Mucosa of descending colon (tissue), 3 donors: ENCODE measurements around the gene LRRC4. TPM values are rescaled to one million over a fixed set of nuclear protein-coding genes. Genes with fewer than 3 reads are reported as not detected.

Experiments
- ATAC-seq: fragments of 200-7000 bp; cut with Tn5 transposase; one replicate; pipeline ENCODE4 v1.9.1; 2020; ENCODE audit warnings: mild to moderate bottlenecking, moderate library complexity
- DNase-seq, 3 donors: peaks; one replicate each; pipeline ENCODE4 v3.0.0-alpha.2; 2020
- H3K36me3 ChIP-seq: fragments of 200-600 bp; one replicate; pipeline ENCODE4 v1.8.0; 2021; ENCODE audit warnings: low read depth, mild to moderate bottlenecking
- H3K4me1 ChIP-seq: fragments of 200-600 bp; one replicate; pipeline ENCODE4 v1.8.0; 2021; ENCODE audit warnings: low read depth, mild to moderate bottlenecking
- H3K4me3 ChIP-seq: fragments of 200-600 bp; one replicate; pipeline ENCODE4 v1.8.0; 2021; ENCODE audit warnings: mild to moderate bottlenecking
- H3K9me3 ChIP-seq: fragments of 200-600 bp; one replicate; pipeline ENCODE4 v1.8.0; 2021; ENCODE audit warnings: mild to moderate bottlenecking
- CTCF ChIP-seq: fragments of 200-600 bp; IDR thresholded peaks from one replicate; pipeline ENCODE4 v1.8.0; 2022; ENCODE audit warnings: antibody characterized with exemption, mild to moderate bottlenecking
- intact Hi-C, 2 donors: fragments of 100-400 bp; cut with DNase I in 1 of 2; cut with micrococcal nuclease in 1 of 2; formaldehyde crosslinking; loops; one replicate each; pipeline versions ENCODE4 v1.11.0 to v1.11.1; 2022; cut with DNase I, micrococcal nuclease
- total RNA-seq, 3 donors: library from RNA; stranded (reverse); fragmentation: NEBNext Ultra II Directional in 2 of 3; extraction: Animal tissue kit (Norgen Biotek cat#: 25700) in 2 of 3; gene quantifications; one replicate each; pipeline versions ENCODE4 v1.2.1 to v1.2.4, GENCODE V29; 2021 to 2023
- donor health status: DM: no; HTN: no; CAD: no; lungs with moderate emphysema.
- donor health status: DM: no; HTN: no; CAD: no.
- donor health status: DM: no; HTN: yes; CAD: no.

Gene LRRC4
- total RNA-seq, 3 donors from 2014 or later: 0.26 to 7.6 (median 1.1) TPM

DNA sequence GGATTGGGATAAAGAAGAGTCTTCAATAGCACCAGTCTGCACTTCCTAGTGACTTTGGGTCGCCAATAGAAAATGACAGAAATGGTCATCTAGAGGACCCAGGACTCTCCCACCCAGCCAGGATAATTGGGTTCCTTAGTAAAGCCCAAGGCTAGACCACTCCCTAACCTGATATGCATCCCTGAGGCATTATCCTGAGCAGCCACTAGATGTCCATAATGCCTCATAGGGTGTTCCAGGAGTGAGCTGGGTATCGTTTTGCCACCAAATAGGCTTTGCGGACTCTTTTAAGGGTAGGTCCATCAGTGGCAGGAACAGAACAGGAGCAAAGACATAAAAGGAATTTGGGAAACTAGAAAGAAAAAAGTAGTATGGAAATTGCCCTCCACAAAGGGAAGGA is 4.5 kb upstream of the LRRC4 start:
- no peak for DNase-seq
- Histone ChIP-seq H3K4me1 (no peaks in the 10 kb centered on the region), H3K36me3 (no peaks in the 10 kb centered on the region), H3K9me3 (no peaks in the 10 kb centered on the region), H3K4me3 (no peak overlapping the region)
- intact Hi-C loops: no loop called here
- no peak for ATAC-seq
- no peak for TF ChIP-seq CTCF

DNA sequence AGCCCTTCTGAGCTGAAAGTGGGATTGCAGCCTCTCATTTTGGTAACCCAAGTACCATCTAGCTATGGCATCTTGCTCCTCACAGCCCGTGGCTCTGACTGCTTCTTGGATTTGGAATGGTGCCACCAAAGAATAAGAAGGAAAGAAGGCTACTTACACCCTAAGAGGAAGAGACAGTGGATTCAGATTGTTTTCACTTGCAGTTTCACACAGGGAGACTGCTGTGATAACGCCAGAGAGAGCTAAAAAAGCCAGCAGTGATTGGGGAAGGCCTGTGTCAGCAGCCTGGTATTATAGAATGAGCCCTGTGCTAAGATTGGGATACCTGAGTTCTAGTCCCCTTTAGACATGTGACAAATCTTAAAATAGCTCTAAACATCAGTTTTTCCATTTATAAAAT is 3.6 kb upstream of the LRRC4 start:
- DNase-seq (no peak), ATAC-seq (no peak)
- intact Hi-C loops: no loop called here
- Histone ChIP-seq H3K4me1 (peaks cover 4% of the 10 kb centered on the region), H3K4me3 (no peak overlapping the region), H3K36me3 (no peaks in the 10 kb centered on the region), H3K9me3 (no peaks in the 10 kb centered on the region)
- no peak for TF ChIP-seq CTCF

GRCh38 chr7:128033246-128033645 is 2.0 kb upstream of the LRRC4 start:
- Histone ChIP-seq H3K4me3 (no peak overlapping the region), H3K36me3 (no peaks in the 10 kb centered on the region), H3K4me1 (peaks cover 4% of the 10 kb centered on the region), H3K9me3 (no peaks in the 10 kb centered on the region)
- intact Hi-C loops: no loop called here
- no peak for ATAC-seq
- no peak for TF ChIP-seq CTCF
- DNase-seq: no peak

DNA sequence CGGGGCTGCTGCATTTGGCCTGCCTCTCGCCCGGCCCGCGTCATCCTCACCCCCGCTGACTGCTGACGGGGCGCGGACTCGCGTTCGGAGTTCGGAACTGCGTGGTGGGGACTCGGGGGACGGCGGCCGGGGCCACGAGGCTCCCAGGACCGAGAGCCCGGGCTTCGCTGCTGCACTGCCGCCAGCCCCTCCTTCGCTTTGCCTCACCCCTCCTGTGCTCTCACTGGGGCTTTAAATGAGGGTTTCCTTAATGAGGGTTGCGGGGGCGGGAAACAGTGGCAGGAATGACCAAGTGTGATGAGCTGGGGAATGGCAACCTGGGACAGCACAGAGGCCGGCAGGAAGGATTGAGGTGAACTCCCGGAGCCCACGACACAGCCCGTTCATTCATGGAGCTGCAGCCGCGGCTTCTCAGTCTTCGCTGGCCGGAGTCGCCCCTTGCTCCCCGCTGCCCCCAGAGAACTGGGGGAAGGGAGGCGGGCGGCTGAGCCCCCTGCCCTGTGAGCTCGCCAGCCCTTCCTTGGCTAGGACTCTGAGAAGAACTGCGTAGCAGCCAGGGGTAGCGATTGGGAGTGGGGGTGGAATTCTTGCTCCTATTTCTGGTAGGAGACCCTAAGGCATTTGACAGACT is 1.5 kb upstream of the LRRC4 start:
- ATAC-seq (no peak), DNase-seq (no peak)
- intact Hi-C loops: no loop called here

DNA sequence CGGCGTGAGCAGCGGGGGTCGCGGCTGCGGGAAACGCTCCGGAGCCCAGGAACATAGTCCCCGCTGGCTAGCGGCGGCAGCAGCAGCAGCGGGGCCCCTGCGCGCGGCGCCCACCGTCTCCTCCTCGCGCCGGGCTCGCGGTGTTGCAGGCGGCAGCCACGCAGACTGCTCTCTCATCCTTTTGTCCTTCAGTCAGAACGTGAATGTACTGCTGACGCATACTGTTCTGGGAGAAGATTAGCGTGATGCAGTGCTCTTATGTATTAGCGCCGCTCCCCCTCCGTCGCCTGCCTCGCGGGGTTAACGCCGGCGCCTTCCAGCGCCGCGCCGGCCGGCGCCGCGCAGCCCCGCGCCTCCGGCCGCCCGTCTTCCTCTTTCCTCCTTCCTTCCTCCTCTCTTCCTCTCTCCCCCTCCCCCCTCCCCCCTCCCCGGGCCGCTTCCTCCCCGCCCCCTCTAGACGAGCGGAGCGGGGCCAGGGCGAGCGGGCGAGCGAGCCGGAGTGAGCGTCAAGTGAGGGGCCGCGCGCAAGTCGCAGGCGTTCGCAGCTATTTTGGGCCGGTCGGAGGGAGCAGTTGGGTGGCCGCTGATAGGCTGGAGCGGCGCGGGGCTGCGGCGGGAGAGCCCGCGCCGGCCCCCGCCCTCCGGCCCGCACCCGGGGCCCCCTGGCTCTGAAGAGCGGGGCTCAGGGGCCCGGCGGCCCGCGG is 816 bp upstream of the LRRC4 start:
- Histone ChIP-seq H3K36me3 (no peaks in the 10 kb centered on the region), H3K4me1 (peaks cover 9% of the 10 kb centered on the region), H3K9me3 (no peaks in the 10 kb centered on the region), H3K4me3 (no peak overlapping the region)
- TF ChIP-seq CTCF: no peak
- peak in 2 of 3 donors; percentile 38 to 39 for DNase-seq
- peak; percentile 60 for ATAC-seq
- intact Hi-C loops: no loop called here

More for the DNA sequence above, 1.5 kb upstream of the LRRC4 start:
- peaks cover 4% of the 10 kb centered on the region for H3K4me1 ChIP-seq
- no peaks in the 10 kb centered on the region for H3K36me3 ChIP-seq
- H3K4me3 ChIP-seq: no peak overlapping the region
- no peaks in the 10 kb centered on the region for H3K9me3 ChIP-seq
- no peak for TF ChIP-seq CTCF
